KOPT-K1 (cell line): Measurements from ENCODE around the gene SLC6A12.

Experiments
- H3K27ac ChIP-seq: fragments of 200-600 bp; sonication (generic); 2 replicates; pipeline ENCODE4 v1.5.1; 2016; ENCODE audit warnings: antibody characterized with exemption, mild to moderate bottlenecking, low read depth, low read length; ENCODE audit not compliant: poor library complexity, severe bottlenecking
- H3K36me3 ChIP-seq: fragments of 200-600 bp; sonication (generic); 2 replicates; pipeline ENCODE4 v1.5.1; 2017; ENCODE audit warnings: antibody characterized with exemption, mild to moderate bottlenecking, low read length, moderate library complexity; ENCODE audit not compliant: insufficient read depth
- H3K9me3 ChIP-seq: fragments of 200-600 bp; sonication (generic); 2 replicates; pipeline ENCODE4 v1.5.1; 2017; ENCODE audit warnings: antibody characterized with exemption, low read length, mild to moderate bottlenecking; ENCODE audit not compliant: insufficient read depth, poor library complexity, severe bottlenecking

Gene SLC6A12

DNA sequence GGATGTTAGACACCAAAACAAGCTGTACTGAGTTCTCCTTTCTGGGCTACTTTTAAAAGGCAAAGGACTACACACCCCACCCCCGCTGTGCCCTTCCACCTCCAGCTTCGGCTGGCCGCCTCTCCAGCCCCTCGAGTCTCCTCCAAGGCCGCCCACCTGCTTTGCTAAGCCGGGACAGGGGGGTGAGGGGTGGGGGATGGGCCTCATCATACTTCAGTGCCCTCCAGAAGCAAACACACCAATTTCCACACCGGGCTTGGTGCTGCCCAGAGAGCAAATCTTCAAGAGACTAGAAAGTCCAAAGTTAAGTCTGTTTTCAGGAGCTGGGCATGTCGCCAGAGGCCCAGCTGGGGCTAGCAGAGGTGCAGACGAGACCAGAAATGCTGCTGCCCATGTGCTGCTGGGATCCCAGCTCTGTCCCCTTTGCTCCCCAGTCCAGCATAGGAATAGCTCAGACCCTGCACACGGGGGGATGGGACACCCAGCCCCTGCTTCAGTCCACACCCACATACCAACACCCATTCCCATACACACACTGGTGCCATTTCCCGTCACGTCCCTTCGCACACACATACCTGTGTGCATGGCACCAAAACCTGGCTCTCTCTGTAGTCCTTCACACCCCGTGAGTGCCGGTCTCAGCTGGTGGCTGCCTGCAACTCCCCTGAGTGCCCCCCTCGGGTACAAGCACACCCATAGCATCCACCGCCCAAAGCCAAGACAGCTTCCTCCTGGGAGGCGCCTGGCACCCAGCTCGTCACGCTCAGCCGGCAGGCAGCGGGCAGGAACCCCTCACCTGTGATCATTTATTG, 1.0 kb downstream of the SLC6A12 start:
- Histone ChIP-seq H3K27ac (no peak overlapping the region), H3K9me3 (no peaks in the 10 kb centered on the region), H3K36me3 (no peaks in the 10 kb centered on the region)

- H3K36me3 ChIP-seq, result no peaks in the 10 kb centered on the region
- H3K9me3 ChIP-seq, result no peaks in the 10 kb centered on the region
- no peak overlapping the region for H3K27ac ChIP-seq
Observed at GRCh38 chr12:212415-212714, 1.6 kb downstream of the SLC6A12 start.

- H3K27ac ChIP-seq, result no peak overlapping the region
- no peaks in the 10 kb centered on the region for H3K9me3 ChIP-seq
- H3K36me3 ChIP-seq, result no peaks in the 10 kb centered on the region
Observed at GRCh38 chr12:211639-212414, 2.1 kb downstream of the SLC6A12 start.

- no peak overlapping the region for H3K27ac ChIP-seq
- H3K9me3 ChIP-seq, result no peaks in the 10 kb centered on the region
- H3K36me3 ChIP-seq, result no peaks in the 10 kb centered on the region
Observed at GRCh38 chr12:211142-211465, 2.9 kb downstream of the SLC6A12 start.

GRCh38 chr12:210277-211141, 3.4 kb downstream of the SLC6A12 start:
- Histone ChIP-seq H3K27ac (no peak overlapping the region), H3K36me3 (no peaks in the 10 kb centered on the region), H3K9me3 (no peaks in the 10 kb centered on the region)

DNA sequence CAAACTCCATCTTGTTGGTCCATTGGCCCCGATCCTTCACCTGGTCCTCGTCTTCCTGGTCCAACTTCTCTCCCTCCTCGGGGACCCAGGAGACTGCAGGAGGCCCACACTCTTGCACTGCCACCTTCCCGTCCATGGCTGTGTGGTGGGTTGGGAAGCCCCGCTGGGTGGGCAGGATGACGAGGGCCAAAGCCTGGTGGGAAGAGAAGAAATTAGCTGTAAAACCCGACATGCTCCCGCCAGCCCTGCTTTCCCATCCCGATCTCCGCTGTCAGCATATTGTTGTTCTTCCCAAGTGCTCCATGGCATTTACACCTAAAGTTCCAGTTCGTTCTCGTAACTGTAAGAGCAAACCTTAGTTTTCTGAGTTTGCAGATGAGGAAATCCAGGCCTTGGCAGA, 4.1 kb downstream of the SLC6A12 start:
- Histone ChIP-seq H3K27ac (no peak overlapping the region), H3K36me3 (no peaks in the 10 kb centered on the region), H3K9me3 (no peaks in the 10 kb centered on the region)

DNA sequence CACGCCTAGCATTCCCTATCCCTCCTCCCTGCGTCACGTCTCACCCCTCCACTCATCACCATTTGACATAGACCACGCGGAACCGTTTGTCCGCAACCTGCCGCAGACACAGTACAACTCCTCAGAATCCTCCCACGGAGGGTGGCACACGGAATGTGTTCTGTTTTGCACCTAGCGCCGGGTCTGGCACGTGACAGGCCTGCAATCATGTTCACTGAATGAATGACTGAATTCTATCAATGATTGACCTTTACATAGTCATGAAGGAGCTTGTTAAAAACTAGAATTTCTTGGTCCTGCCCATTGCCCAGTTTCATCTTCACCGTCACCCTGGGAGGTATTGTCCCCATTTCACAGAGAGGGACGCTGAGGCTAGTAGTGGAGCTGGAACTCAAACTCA, 4.7 kb downstream of the SLC6A12 start:
- H3K9me3 ChIP-seq, result no peaks in the 10 kb centered on the region
- H3K27ac ChIP-seq, result no peak overlapping the region
- H3K36me3 ChIP-seq, result no peaks in the 10 kb centered on the region

DNA sequence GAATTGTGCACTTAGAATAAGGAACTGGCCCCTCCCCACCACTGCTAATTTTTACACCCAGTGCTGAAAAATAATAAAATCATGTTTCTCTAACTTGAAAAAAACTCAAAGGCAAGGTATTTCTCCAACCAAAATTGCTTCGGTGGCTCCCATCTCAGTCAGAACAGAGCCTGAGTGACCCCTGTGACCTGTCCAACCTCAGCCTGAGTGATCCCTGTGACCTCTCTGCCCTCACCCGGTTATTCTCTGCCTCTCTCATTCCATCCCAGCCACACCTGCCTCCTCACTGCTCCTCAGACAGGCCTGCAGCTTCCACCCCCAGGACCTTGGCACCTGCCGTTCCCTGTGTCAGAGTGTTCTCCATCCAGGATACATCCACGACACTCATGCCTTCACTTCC, 5.1 kb downstream of the SLC6A12 start:
- no peaks in the 10 kb centered on the region for H3K9me3 ChIP-seq
- H3K36me3 ChIP-seq, result no peaks in the 10 kb centered on the region

GRCh38 chr12:207804-208203, 6.2 kb downstream of the SLC6A12 start:
- H3K9me3 ChIP-seq, result no peaks in the 10 kb centered on the region
- no peak overlapping the region for H3K27ac ChIP-seq
- no peaks in the 10 kb centered on the region for H3K36me3 ChIP-seq

More for the DNA sequence above, 5.1 kb downstream of the SLC6A12 start:
- H3K27ac ChIP-seq, result no peak overlapping the region

- no peaks in the 10 kb centered on the region for H3K36me3 ChIP-seq
- no peaks in the 10 kb centered on the region for H3K9me3 ChIP-seq
- no peak overlapping the region for H3K27ac ChIP-seq
Observed at GRCh38 chr12:206746-207440, 7.1 kb downstream of the SLC6A12 start.

- H3K36me3 ChIP-seq, result no peaks in the 10 kb centered on the region
Observed at GRCh38 chr12:205026-205425, 8.9 kb downstream of the SLC6A12 start.

DNA sequence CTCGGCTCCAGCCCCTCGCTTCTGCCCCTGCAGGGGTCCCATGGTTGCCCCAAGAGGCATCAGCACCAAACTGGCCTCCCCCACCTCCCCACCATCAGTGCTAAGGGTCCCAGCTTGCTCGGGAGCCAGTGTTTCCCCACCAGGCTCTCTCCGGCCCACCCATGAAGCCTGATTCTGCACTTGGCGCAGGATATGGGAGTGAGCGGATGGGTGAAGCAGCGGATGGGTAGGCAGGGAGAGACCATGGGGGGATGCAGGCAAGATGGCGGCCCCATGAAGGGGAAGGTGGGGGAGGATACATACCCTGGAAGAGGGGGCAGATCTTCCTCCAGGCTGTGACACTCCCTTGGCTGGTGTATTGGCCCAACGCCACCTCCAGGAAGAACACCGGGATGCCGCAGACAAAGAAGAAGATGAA, 9.7 kb downstream of the SLC6A12 start:
- Histone ChIP-seq H3K9me3 (no peaks in the 10 kb centered on the region), H3K27ac (no peak overlapping the region), H3K36me3 (no peaks in the 10 kb centered on the region)

More at GRCh38 chr12:205026-205425, 8.9 kb downstream of the SLC6A12 start:
- Histone ChIP-seq H3K27ac (no peak overlapping the region), H3K9me3 (no peaks in the 10 kb centered on the region)

DNA sequence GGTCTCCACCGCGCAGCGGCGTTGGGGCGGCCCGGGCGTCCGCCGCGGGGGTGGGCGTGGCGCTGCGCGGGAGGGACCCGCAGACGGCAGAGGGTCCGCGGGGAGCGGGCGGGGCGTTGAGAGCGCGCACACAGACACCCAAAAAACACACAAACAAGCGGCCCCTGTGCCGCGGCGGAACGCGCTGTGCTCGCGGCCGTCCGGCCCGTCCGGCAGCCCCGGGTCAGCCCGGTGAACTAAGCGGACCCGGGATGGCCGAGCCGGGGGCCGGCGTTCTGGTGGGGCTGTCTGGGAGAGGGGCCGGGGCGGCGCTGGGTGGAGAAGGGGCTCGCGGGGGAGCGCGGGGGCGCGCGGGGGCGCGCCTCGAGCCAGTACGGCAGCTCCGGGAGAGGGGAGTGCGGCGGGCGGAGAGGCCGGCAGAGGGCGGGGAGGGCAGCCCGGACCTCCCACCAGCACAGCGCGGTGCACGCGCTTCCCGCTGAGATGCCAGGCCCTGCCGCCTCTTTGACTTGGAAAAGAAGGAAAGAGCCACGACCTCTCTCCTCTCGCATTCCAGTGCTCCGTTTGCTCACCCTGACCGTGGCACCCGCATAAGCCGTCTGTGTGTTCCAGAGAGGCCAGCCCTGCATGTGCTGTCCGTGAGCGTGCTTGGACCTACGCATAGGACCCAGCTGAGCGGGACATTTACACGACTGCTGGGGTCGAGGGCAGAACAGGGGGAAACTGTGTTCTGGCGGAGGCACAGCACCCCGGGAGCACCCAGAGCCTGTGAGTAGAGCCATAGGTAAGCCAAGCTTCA, 10.3 kb downstream of the SLC6A12 start:
- Histone ChIP-seq H3K36me3 (no peaks in the 10 kb centered on the region), H3K27ac (no peak overlapping the region), H3K9me3 (no peaks in the 10 kb centered on the region)

DNA sequence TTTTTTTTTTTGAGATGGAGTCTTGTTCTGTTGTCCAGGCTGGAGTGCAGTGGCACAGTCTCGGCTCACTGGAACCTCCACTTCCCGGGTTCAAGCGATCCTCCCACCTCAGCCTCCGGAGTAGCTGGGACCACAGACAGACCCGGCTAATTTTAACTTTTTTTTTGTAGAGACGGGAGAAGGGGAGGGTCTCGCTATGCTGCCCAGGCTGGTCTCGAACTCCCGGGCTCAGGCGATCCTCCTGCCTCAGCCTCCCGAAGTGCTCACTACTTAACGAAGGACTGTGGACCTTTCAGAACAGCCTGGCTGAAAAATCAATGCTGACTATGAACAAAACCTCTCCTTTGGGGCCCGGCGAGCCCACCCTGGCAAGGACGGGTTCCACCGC, 10.9 kb downstream of the SLC6A12 start:
- no peaks in the 10 kb centered on the region for H3K9me3 ChIP-seq
- H3K36me3 ChIP-seq, result no peaks in the 10 kb centered on the region
- H3K27ac ChIP-seq, result no peak overlapping the region
